Breast epithelium (tissue), 4 donors: ENCODE results near the gene P4HA1. TPM values are rescaled to one million over a fixed set of nuclear protein-coding genes. Genes with fewer than 3 reads are reported as not detected.

ENCODE experiments used
- DNase-seq, 2 donors: peaks; one replicate each; pipeline ENCODE4 v3.0.0-alpha.2; 2019; ENCODE audit warnings: low spot score in 2 of 2
- H3K27ac ChIP-seq, 2 donors: fragments of 200-600 bp; sonication (generic) in 1 of 2; one replicate each; pipeline ENCODE4 v1.5.1; 2016 to 2019; ENCODE audit warnings: mild to moderate bottlenecking in 1 of 2
- H3K27me3 ChIP-seq, 2 donors: fragments of 200-600 bp; sonication (generic) in 1 of 2; one replicate each; pipeline versions ENCODE4 v1.5.1 to v1.6.0; 2017 to 2019; ENCODE audit warnings: control low read depth in 1 of 2, mild to moderate bottlenecking in 1 of 2
- H3K36me3 ChIP-seq: fragments of 200-600 bp; one replicate; pipeline ENCODE4 v1.5.1; 2019
- H3K4me1 ChIP-seq, 2 donors: fragments of 200-600 bp; sonication (generic); one replicate each; pipeline ENCODE4 v1.5.1; 2016 to 2019; ENCODE audit warnings: control low read depth in 1 of 2
- H3K4me3 ChIP-seq, 3 donors: fragments of 200-600 bp; sonication (generic); 1 replicate in 2 of 3; 2 replicates in 1 of 3; pipeline ENCODE4 v1.5.1; 2016 to 2019; ENCODE audit warnings: mild to moderate bottlenecking in 3 of 3, moderate library complexity in 2 of 3
- H3K9me3 ChIP-seq, 2 donors: fragments of 200-600 bp; sonication (generic) in 1 of 2; one replicate each; pipeline ENCODE4 v1.5.1; 2016 to 2019; ENCODE audit warnings: control low read depth in 1 of 2
- POLR2A ChIP-seq: fragments of 450-650 bp; IDR thresholded peaks from one replicate; pipeline ENCODE4 v1.6.1; 2016; ENCODE audit warnings: antibody characterized with exemption, mild to moderate bottlenecking, moderate library complexity
- POLR2AphosphoS5 ChIP-seq, 3 donors: sonication (generic); formaldehyde crosslinking; IDR thresholded peaks; one replicate each; pipeline ENCODE4 v1.6.1; 2017; ENCODE audit warnings: antibody characterized with exemption in 3 of 3
- intact Hi-C: fragments of 100-400 bp; cut with DNase I; formaldehyde crosslinking; loops from one replicate; pipeline ENCODE4 v1.15.1; 2023; ENCODE audit warnings: low total_unique reads
- total RNA-seq, 3 donors: library from RNA; depleted of rRNA; stranded (reverse); fragments of >200 nt; gene quantifications; one replicate each; pipeline ENCODE4 v1.1.0, GENCODE V29; 2016
- TF ChIP-seq, protein P1 (sequence below), 3 donors: fragments of 450-650 bp; IDR thresholded peaks; one replicate each; pipeline ENCODE4 v1.5.1; 2016 to 2017; ENCODE audit warnings: antibody characterized with exemption in 3 of 3, mild to moderate bottlenecking in 3 of 3, moderate library complexity in 3 of 3

P4HA1 gene
- 10 to 100 TPM; 25.0 to 42.1 (median 34.1) TPM for total RNA-seq

DNA sequence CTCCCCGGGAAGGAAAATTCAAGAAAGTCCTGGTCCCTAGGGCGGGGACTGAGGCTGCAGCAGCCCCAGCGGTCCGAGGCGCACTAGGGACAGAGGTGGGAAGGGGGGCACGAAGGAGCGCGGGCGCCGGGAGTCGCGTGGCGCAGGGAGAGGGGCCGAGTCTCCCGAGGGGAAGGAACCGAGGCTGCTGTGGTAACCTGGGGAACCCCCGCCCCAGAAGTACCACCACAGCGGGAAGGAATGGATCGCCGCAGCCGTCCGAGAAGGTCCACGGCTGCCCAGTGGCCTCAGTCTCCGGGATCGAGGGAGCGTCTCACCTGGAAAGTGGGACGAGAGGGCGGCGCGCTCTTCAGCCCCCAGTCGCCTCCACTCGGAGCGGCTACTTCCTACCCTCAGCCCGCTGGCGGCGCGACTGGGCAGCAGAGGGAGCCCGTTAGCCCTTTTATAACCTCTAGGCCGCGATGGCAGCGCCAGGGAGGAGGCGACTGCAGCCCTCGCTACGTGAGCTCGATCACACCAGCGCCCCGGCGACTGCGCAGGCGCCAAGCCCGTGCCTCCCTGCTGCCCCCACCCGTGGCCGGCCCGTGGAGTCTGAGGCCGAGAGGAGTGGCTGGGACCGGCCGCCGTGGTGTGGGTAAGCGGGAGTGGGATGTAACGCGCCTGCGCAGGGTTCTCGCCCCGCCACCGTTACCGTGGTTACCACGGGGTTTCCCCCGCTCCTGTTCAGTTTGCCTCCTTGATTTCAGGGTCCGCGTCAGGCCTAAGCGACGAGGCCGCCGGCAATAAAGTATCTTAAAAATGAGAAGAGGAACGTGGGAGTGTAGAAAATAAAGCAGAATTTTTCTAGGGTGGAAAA is at the start of gene P4HA1:
TSS of gene P4HA1 (minus strand) at position 418 of the 856 bp plus-strand sequence. CDS start 21,983 bp downstream, outside the sequence.
- Histone ChIP-seq H3K27ac (peak within 1 kb of the TSS; percentile 95 to 96), H3K4me3 (peak within 1 kb of the TSS; percentile 66 to 83 (median 76)), H3K27me3 (no peaks in the 10 kb centered on the region), H3K9me3 (no peaks in the 10 kb centered on the region), H3K4me1 (peaks cover 0 to 9% of the 10 kb centered on the region in 2 donors), H3K36me3 (no peaks in the 10 kb centered on the region)
- intact Hi-C loops = no loop called here
- TF ChIP-seq, protein P1, sequence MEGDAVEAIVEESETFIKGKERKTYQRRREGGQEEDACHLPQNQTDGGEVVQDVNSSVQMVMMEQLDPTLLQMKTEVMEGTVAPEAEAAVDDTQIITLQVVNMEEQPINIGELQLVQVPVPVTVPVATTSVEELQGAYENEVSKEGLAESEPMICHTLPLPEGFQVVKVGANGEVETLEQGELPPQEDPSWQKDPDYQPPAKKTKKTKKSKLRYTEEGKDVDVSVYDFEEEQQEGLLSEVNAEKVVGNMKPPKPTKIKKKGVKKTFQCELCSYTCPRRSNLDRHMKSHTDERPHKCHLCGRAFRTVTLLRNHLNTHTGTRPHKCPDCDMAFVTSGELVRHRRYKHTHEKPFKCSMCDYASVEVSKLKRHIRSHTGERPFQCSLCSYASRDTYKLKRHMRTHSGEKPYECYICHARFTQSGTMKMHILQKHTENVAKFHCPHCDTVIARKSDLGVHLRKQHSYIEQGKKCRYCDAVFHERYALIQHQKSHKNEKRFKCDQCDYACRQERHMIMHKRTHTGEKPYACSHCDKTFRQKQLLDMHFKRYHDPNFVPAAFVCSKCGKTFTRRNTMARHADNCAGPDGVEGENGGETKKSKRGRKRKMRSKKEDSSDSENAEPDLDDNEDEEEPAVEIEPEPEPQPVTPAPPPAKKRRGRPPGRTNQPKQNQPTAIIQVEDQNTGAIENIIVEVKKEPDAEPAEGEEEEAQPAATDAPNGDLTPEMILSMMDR (IDR thresholded peaks at IDR 0.05) = peak; percentile 38 to 71 (median 61)
- TF ChIP-seq POLR2AphosphoS5 (IDR thresholded peaks at IDR 0.05) (peak; percentile 96 to 99 (median 98)), POLR2A (peak; percentile 90)
- DNase-seq = peak; percentile 98

DNA sequence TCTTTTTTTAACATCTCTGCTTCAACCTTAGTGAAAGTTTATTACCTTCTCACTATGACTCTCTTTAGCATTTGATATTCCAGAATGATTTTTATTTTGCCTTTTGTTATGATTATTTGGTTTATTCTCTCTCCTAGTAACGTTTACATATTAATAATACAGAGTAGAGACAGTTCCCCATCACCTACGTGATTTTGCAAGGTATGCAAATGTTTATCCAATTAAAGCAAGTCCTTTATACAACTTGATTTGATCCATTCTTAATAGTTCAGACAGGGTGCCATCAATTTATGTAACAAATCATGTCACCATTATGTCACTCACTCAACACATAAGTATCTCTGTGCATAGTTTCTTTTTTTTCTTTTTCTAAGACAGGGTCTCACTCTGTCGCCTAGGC is 44.9 kb upstream of the P4HA1 start:
- no peak for TF ChIP-seq POLR2A
- TF ChIP-seq, protein P1 (IDR thresholded peaks at IDR 0.05) = no peak
- TF ChIP-seq POLR2AphosphoS5 (IDR thresholded peaks at IDR 0.05) = no peak

DNA sequence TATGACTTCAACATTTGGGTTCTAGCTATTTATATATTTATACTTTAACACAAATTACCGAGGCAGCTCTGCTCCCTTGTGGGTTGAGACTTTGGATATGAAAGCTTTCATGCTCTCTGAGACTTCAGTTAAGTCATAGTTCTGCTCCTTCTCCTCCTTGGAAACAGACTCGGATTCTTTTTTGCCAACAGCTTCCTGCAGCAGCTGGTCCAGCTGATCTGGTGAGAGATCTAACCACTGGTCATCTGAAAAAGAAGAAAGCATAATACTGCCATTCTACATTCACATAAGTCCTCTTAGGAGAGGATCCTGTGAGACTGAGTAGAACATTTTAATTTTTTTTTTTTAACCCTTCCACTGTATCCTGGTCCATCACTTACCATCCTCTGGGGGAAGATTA is 42.6 kb upstream of the P4HA1 start:
- DNase-seq = no peak
- Histone ChIP-seq H3K27ac (no peak overlapping the region), H3K4me3 (no peak overlapping the region), H3K36me3 (no peaks in the 10 kb centered on the region), H3K4me1 (no peaks in the 10 kb centered on the region), H3K27me3 (no peaks in the 10 kb centered on the region), H3K9me3 (no peaks in the 10 kb centered on the region)
- intact Hi-C loops = no loop called here
- no peak for TF ChIP-seq POLR2AphosphoS5 (IDR thresholded peaks at IDR 0.05)
- no peak for TF ChIP-seq POLR2A
- TF ChIP-seq, protein P1 (IDR thresholded peaks at IDR 0.05) = no peak

More for the DNA sequence above, 44.9 kb upstream of the P4HA1 start:
- Histone ChIP-seq H3K4me3 (no peak overlapping the region), H3K27me3 (no peaks in the 10 kb centered on the region), H3K9me3 (no peaks in the 10 kb centered on the region), H3K36me3 (no peaks in the 10 kb centered on the region), H3K4me1 (no peaks in the 10 kb centered on the region), H3K27ac (no peak overlapping the region)
- no peak for DNase-seq
- intact Hi-C loops = no loop called here

DNA sequence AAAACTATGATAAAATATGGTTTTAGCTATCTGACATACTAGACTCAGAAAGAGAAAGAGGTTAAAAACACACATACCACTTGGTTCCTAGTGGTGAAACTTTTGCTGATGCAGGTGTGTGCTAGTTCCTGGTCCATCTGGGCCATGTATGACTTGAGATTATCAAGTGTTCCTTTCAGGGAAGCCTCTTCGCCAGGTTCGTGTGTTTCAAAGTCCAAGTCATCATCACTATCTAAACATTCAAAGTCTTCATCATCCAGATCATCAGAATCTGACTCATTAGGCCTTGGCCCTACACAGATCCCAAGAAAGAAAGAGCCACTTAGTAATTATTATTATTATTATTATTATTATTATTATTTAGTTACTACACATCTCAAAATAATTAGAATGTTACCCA is 40.0 kb upstream of the P4HA1 start:
- H3K9me3 ChIP-seq = no peaks in the 10 kb centered on the region
- H3K4me1 ChIP-seq = no peaks in the 10 kb centered on the region
- H3K4me3 ChIP-seq = no peak overlapping the region
- no peak for TF ChIP-seq POLR2AphosphoS5 (IDR thresholded peaks at IDR 0.05)
- TF ChIP-seq, protein P1 (IDR thresholded peaks at IDR 0.05) = no peak
- no peak for TF ChIP-seq POLR2A
- no peaks in the 10 kb centered on the region for H3K36me3 ChIP-seq
- intact Hi-C loops = no loop called here
- no peak for DNase-seq
- H3K27me3 ChIP-seq = no peaks in the 10 kb centered on the region
- H3K27ac ChIP-seq = no peak overlapping the region

DNA sequence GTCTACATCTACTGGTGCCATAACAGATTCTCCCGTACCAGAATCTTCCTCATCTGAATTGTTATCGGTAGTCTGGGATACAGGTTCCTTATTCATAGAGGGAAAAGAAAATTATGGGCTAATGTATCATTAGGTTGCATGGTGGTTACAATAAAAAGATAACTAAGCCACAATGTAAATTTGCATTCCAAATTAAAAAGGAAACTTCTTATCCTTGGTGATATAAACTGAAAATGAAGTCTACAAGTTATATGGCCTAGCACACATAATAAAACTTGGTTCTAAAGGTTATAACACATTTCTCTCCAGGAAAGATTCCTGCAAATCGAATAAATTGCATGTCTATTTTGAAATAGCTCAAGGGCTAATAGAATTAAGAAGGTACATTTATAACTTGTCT is 38.1 kb upstream of the P4HA1 start:
- no peaks in the 10 kb centered on the region for H3K9me3 ChIP-seq
- H3K4me1 ChIP-seq = peaks cover 0 to 4% of the 10 kb centered on the region in 2 donors
- no peaks in the 10 kb centered on the region for H3K27me3 ChIP-seq
- H3K4me3 ChIP-seq = no peak overlapping the region
- intact Hi-C loops = no loop called here
- DNase-seq = no peak
- H3K36me3 ChIP-seq = no peaks in the 10 kb centered on the region
- TF ChIP-seq, protein P1 (IDR thresholded peaks at IDR 0.05) = no peak
- TF ChIP-seq POLR2A = no peak
- TF ChIP-seq POLR2AphosphoS5 (IDR thresholded peaks at IDR 0.05) = no peak
- H3K27ac ChIP-seq = no peak overlapping the region
